Neural cell (in vitro differentiated cells): Measurements from ENCODE around the gene NRG2. TPM values are rescaled to one million over a fixed set of nuclear protein-coding genes. Genes with fewer than 3 reads are reported as not detected.

ENCODE experiments used
- H2AFZ ChIP-seq: fragments of 200-600, 300-800 bp; sonication (generic), shearing (Covaris generic); 2 replicates; pipeline ENCODE4 v1.6.0; 2014; ENCODE audit warnings: low read depth, mild to moderate bottlenecking, antibody characterized with exemption, low read length, moderate library complexity
- H3F3A ChIP-seq: fragments of 200-600 bp; shearing (Covaris generic); 2 replicates; pipeline ENCODE4 v1.6.1; 2016; ENCODE audit warnings: mild to moderate bottlenecking, moderate library complexity, mixed read lengths, antibody characterized with exemption, low read length; ENCODE audit not compliant: insufficient read depth, poor library complexity, severe bottlenecking
- H3K27ac ChIP-seq: fragments of 200-600, 300-800 bp; sonication (generic), shearing (Covaris generic); 2 replicates; pipeline ENCODE4 v1.5.1; 2014; ENCODE audit warnings: mild to moderate bottlenecking, low read length, moderate library complexity
- H3K27me3 ChIP-seq: fragments of 300-800, 200-600 bp; sonication (generic), shearing (Covaris generic); 2 replicates; pipeline ENCODE4 v1.6.0; 2014; ENCODE audit warnings: mild to moderate bottlenecking, low read depth, low read length, moderate library complexity; ENCODE audit not compliant: insufficient read depth
- H3K36me3 ChIP-seq: fragments of 300-800, 200-600 bp; sonication (generic), shearing (Covaris generic); 2 replicates; pipeline ENCODE4 v1.5.1; 2014; ENCODE audit warnings: mild to moderate bottlenecking, antibody characterized with exemption, low read length, moderate library complexity; ENCODE audit not compliant: insufficient read depth
- H3K4me2 ChIP-seq: fragments of 300-800, 200-600 bp; sonication (generic), shearing (Covaris generic); 2 replicates; pipeline ENCODE4 v1.6.0; 2014; ENCODE audit warnings: mild to moderate bottlenecking, low read length
- H3K4me3 ChIP-seq: fragments of 300-800, 200-600 bp; sonication (generic), shearing (Covaris generic); 2 replicates; pipeline ENCODE4 v1.5.1; 2014; ENCODE audit warnings: mild to moderate bottlenecking, low read length, moderate library complexity
- H3K79me2 ChIP-seq: fragments of 200-600 bp; shearing (Covaris generic); replicated peaks from 2 replicates; pipeline ENCODE4 v1.6.0; 2014; ENCODE audit warnings: mild to moderate bottlenecking, low read length, moderate library complexity; ENCODE audit not compliant: insufficient read depth
- H3K9ac ChIP-seq: fragments of 300-800, 200-600 bp; sonication (generic), shearing (Covaris generic); 2 replicates; pipeline ENCODE4 v1.6.1; 2016; ENCODE audit warnings: mild to moderate bottlenecking, low read length, mixed read lengths
- H3K9me2 ChIP-seq: fragments of 200-600 bp; shearing (Covaris generic); 2 replicates; pipeline ENCODE4 v1.6.1; 2016; ENCODE audit warnings: mild to moderate bottlenecking, low read length, mixed read lengths; ENCODE audit not compliant: insufficient read depth
- H3K9me3 ChIP-seq: fragments of 200-600, 300-800 bp; sonication (generic), shearing (Covaris generic); 2 replicates; pipeline ENCODE4 v1.6.1; 2016; ENCODE audit warnings: mild to moderate bottlenecking, mixed run types, low read length, moderate library complexity, mixed read lengths
- H4K20me1 ChIP-seq: fragments of 200-600 bp; shearing (Covaris generic); 2 replicates; pipeline ENCODE4 v1.6.1; 2016; ENCODE audit warnings: mild to moderate bottlenecking, mixed run types; ENCODE audit not compliant: insufficient read depth
- EP300 ChIP-seq: fragments of 450-650 bp; conservative IDR thresholded peaks from 2 replicates; pipeline ENCODE4 v1.6.1; 2014; ENCODE audit warnings: antibody characterized with exemption, mild to moderate bottlenecking, moderate library complexity; ENCODE audit not compliant: poor library complexity, severe bottlenecking
- EZH2 ChIP-seq: fragments of 200-600, 300-800 bp; shearing (Covaris generic), sonication (generic); IDR thresholded peaks from 2 replicates; pipeline ENCODE4 v1.6.1; 2014; ENCODE audit warnings: antibody characterized with exemption, low read length, borderline replicate concordance, mild to moderate bottlenecking; ENCODE audit not compliant: insufficient read depth, poor library complexity, severe bottlenecking
- MXI1 ChIP-seq: fragments of 450-650 bp; conservative IDR thresholded peaks from 2 replicates; pipeline ENCODE4 v1.6.1; 2014; ENCODE audit warnings: antibody characterized with exemption, mild to moderate bottlenecking; ENCODE audit not compliant: poor library complexity, severe bottlenecking
- POLR2AphosphoS5 ChIP-seq: IDR thresholded peaks from 2 replicates; pipeline ENCODE4 v1.6.1; 2012
- RAD21 ChIP-seq: fragments of 450-650 bp; conservative IDR thresholded peaks from 2 replicates; pipeline ENCODE4 v1.6.1; 2014; ENCODE audit warnings: antibody characterized with exemption, mild to moderate bottlenecking, moderate library complexity
- SMC3 ChIP-seq: fragments of 450-650 bp; conservative IDR thresholded peaks from 2 replicates; pipeline ENCODE4 v1.6.1; 2014; ENCODE audit warnings: antibody characterized with exemption, mild to moderate bottlenecking, moderate library complexity; ENCODE audit not compliant: poor library complexity
- polyA plus RNA-seq: library from polyadenylated mRNA; depleted of rRNA; stranded (reverse); fragments of >200 nt; gene quantifications from 2 replicates; pipeline ENCODE4 v1.2.3, GENCODE V29; 2014
- TF ChIP-seq, protein P1 (sequence below): IDR thresholded peaks from 2 replicates; pipeline ENCODE4 v1.6.1; 2012; ENCODE audit warnings: borderline replicate concordance
- TF ChIP-seq, protein P2 (sequence below): fragments of 450-650 bp; IDR thresholded peaks from 2 replicates; pipeline ENCODE4 v1.5.1; 2014; ENCODE audit warnings: antibody characterized with exemption, mild to moderate bottlenecking, moderate library complexity; ENCODE audit not compliant: poor library complexity, severe bottlenecking

The NRG2 gene
- polyA plus RNA-seq, 1 donor from 2014 or later: 5.4 TPM

DNA sequence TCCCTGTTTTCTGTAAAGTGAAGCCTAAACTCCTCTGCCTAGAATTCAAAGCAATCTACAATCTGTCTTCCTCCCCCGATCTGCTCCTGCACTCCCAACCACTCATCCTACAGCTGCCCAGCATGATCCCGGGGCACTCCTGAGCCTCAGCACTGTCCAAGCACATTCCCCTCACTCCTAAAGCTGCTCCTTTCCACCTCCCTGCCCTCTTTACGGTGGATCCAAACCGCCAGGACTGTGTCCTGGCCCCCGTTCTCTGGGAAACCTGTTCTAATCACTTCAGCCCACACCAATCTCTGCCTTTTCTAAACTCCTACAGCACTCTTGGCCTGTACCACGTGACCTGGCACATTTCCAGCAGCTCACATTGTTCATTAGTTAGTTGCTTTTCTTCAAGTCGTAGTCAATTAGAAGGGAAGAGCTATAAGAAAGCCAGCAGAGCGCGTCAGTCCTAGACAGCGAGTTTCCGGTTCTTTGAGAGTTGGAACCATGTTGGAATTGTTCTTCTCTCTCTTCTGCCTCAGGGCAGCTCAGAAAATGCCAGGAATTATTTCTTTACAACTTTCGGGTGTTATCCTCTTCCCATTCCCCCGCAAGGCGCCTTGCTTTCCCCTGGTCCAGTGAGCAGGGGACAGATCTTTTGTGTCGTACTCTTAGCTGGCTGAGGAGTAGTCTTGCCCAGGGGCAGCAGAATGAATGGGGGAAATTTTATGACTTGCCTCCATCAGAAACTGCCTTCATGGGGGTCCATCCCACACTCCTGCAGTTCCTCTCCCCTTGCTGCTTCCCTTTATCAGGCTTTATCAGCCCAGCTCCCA is 60.7 kb downstream of the NRG2 start:
- no peak overlapping the region for H3K27ac ChIP-seq
- no peak for TF ChIP-seq SMC3
- TF ChIP-seq, protein P1, sequence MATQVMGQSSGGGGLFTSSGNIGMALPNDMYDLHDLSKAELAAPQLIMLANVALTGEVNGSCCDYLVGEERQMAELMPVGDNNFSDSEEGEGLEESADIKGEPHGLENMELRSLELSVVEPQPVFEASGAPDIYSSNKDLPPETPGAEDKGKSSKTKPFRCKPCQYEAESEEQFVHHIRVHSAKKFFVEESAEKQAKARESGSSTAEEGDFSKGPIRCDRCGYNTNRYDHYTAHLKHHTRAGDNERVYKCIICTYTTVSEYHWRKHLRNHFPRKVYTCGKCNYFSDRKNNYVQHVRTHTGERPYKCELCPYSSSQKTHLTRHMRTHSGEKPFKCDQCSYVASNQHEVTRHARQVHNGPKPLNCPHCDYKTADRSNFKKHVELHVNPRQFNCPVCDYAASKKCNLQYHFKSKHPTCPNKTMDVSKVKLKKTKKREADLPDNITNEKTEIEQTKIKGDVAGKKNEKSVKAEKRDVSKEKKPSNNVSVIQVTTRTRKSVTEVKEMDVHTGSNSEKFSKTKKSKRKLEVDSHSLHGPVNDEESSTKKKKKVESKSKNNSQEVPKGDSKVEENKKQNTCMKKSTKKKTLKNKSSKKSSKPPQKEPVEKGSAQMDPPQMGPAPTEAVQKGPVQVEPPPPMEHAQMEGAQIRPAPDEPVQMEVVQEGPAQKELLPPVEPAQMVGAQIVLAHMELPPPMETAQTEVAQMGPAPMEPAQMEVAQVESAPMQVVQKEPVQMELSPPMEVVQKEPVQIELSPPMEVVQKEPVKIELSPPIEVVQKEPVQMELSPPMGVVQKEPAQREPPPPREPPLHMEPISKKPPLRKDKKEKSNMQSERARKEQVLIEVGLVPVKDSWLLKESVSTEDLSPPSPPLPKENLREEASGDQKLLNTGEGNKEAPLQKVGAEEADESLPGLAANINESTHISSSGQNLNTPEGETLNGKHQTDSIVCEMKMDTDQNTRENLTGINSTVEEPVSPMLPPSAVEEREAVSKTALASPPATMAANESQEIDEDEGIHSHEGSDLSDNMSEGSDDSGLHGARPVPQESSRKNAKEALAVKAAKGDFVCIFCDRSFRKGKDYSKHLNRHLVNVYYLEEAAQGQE: no peak
- H2AFZ ChIP-seq: no peak overlapping the region
- H3K36me3 ChIP-seq: no peaks in the 10 kb centered on the region
- no peaks in the 10 kb centered on the region for H3K79me2 ChIP-seq
- H3K27me3 ChIP-seq: no peaks in the 10 kb centered on the region
- H3F3A ChIP-seq: no peaks in the 10 kb centered on the region
- no peak overlapping the region for H3K4me3 ChIP-seq
- H3K9ac ChIP-seq: no peak overlapping the region
- no peaks in the 10 kb centered on the region for H3K9me2 ChIP-seq
- no peak overlapping the region for H3K4me2 ChIP-seq
- no peaks in the 10 kb centered on the region for H4K20me1 ChIP-seq
- H3K9me3 ChIP-seq: no peaks in the 10 kb centered on the region

DNA sequence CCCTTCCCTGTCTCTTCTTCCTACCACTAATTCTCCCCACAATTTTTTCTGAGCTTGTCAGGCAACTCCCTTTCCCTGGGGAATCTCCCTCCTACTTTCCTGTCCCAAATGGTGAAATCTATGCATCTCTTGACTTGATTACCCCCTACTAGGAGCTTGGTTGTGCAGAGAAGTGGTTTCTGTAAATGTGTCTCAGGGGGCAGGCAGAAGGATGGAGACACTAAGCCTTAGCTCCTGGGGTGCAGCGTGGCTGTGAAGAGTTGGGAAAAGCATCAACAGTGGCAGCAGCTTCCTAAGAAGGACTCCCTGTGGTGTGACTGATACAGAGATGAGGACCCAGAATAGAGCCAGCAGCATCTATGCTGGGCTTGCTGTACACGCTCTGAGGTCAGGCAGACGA is 62.3 kb downstream of the NRG2 start:
- Histone ChIP-seq H3K27ac (no peak overlapping the region), H3K9me2 (no peaks in the 10 kb centered on the region)

More for the DNA sequence above, 62.3 kb downstream of the NRG2 start:
- H3K36me3 ChIP-seq: no peaks in the 10 kb centered on the region
- H3K27me3 ChIP-seq: no peaks in the 10 kb centered on the region
- H3K4me2 ChIP-seq: peak overlapping the region; percentile 25
- H3K9ac ChIP-seq: no peak overlapping the region
- no peak overlapping the region for H2AFZ ChIP-seq
- TF ChIP-seq MXI1: no peak
- TF ChIP-seq, protein P2, sequence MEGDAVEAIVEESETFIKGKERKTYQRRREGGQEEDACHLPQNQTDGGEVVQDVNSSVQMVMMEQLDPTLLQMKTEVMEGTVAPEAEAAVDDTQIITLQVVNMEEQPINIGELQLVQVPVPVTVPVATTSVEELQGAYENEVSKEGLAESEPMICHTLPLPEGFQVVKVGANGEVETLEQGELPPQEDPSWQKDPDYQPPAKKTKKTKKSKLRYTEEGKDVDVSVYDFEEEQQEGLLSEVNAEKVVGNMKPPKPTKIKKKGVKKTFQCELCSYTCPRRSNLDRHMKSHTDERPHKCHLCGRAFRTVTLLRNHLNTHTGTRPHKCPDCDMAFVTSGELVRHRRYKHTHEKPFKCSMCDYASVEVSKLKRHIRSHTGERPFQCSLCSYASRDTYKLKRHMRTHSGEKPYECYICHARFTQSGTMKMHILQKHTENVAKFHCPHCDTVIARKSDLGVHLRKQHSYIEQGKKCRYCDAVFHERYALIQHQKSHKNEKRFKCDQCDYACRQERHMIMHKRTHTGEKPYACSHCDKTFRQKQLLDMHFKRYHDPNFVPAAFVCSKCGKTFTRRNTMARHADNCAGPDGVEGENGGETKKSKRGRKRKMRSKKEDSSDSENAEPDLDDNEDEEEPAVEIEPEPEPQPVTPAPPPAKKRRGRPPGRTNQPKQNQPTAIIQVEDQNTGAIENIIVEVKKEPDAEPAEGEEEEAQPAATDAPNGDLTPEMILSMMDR: no peak
- no peak for TF ChIP-seq EZH2
- peak; percentile 23 for TF ChIP-seq POLR2AphosphoS5
- TF ChIP-seq EP300: no peak
- TF ChIP-seq, protein P1: no peak
- no peak for TF ChIP-seq RAD21
- H3K79me2 ChIP-seq: no peaks in the 10 kb centered on the region
- H3F3A ChIP-seq: no peaks in the 10 kb centered on the region
- no peak overlapping the region for H3K4me3 ChIP-seq
- H4K20me1 ChIP-seq: no peaks in the 10 kb centered on the region
- no peaks in the 10 kb centered on the region for H3K9me3 ChIP-seq
